ENCODE data around the gene TPT1.

TPT1 gene

DNA sequence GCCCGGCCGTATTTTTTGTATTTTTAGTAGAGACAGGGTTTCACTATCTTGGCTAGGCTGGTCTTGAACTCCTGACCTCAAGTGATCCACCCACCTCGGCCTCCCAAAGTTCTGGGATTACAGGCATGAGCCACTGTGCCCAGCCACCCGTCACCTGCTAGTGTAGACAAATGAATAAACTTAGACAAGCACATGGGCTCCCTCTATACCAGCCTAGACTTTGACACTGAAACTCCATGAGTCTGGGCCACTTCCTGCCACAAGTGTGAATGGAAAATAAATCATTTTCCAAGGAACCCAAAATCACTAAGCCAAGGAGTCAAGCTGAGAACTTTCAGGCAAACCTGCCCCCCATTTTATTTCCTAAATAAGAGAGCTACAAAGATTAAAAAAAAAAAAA is 27.0 kb upstream of the TPT1 start:
- Mint-ChIP-seq H3K36me3 (ENCODE audit: low read depth) (peaks cover 46% of the 10 kb centered on the region), H3K9me3 (peaks cover 12% of the 10 kb centered on the region), H3K27me3 (ENCODE audit: low read depth, poor library complexity) (no peaks in the 10 kb centered on the region), H3K4me3 (no peak overlapping the region), H3K4me1 (peaks cover 45% of the 10 kb centered on the region), H3K27ac (peak overlapping the region; percentile 80)
- DNase-seq, result no peak
- TF ChIP-seq, protein P1, sequence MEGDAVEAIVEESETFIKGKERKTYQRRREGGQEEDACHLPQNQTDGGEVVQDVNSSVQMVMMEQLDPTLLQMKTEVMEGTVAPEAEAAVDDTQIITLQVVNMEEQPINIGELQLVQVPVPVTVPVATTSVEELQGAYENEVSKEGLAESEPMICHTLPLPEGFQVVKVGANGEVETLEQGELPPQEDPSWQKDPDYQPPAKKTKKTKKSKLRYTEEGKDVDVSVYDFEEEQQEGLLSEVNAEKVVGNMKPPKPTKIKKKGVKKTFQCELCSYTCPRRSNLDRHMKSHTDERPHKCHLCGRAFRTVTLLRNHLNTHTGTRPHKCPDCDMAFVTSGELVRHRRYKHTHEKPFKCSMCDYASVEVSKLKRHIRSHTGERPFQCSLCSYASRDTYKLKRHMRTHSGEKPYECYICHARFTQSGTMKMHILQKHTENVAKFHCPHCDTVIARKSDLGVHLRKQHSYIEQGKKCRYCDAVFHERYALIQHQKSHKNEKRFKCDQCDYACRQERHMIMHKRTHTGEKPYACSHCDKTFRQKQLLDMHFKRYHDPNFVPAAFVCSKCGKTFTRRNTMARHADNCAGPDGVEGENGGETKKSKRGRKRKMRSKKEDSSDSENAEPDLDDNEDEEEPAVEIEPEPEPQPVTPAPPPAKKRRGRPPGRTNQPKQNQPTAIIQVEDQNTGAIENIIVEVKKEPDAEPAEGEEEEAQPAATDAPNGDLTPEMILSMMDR (IDR thresholded peaks at IDR 0.05), result no peak

DNA sequence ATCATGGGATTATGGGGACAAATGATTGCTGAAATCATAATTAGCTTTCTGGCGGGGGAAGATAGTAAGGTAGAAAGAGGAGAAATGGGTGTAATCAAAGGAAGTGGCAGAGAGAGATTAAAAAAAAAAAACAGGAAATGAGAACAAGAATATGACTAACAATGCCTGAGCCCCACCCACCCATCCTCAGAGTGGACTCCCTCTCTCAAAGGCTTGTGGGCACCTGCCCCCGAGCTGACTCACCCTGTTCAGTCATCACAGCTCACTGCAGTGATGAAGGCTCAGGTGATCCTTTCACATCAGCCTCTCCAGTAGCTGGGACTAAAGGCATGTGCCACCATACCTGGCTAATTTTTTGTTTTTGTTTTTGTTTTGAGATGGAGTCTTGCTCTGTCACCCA is 26.4 kb upstream of the TPT1 start:
- Mint-ChIP-seq H3K27me3 (ENCODE audit: low read depth, poor library complexity) (no peaks in the 10 kb centered on the region), H3K4me1 (peaks cover 39% of the 10 kb centered on the region), H3K4me3 (no peak overlapping the region), H3K9me3 (peaks cover 18% of the 10 kb centered on the region), H3K36me3 (ENCODE audit: low read depth) (peaks cover 53% of the 10 kb centered on the region), H3K27ac (no peak overlapping the region)
- no peak for DNase-seq
- TF ChIP-seq, protein P1 (IDR thresholded peaks at IDR 0.05), result no peak

DNA sequence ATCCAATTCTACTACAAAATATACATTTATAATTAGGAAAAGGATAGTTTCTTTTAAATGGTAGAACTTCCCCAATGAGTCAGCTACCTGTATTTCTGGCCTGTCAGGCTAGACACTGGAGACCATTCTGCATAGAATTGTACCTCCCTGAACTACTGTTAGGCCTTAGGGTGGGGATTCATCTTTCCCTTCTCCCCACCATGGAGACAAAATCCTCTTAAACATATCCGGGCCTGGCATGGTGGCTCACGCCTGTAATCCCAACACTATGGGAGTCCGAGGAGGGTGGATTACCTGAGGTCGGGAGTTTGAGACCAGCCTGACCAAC is 24.5 kb upstream of the TPT1 start:
- Mint-ChIP-seq H3K4me3 (no peak overlapping the region), H3K36me3 (ENCODE audit: low read depth) (peaks cover 63% of the 10 kb centered on the region), H3K27ac (no peak overlapping the region), H3K4me1 (peaks cover 23% of the 10 kb centered on the region), H3K27me3 (ENCODE audit: low read depth, poor library complexity) (peaks cover 2% of the 10 kb centered on the region), H3K9me3 (peaks cover 26% of the 10 kb centered on the region)
- DNase-seq, result no peak
- TF ChIP-seq, protein P1 (IDR thresholded peaks at IDR 0.05), result no peak

DNA sequence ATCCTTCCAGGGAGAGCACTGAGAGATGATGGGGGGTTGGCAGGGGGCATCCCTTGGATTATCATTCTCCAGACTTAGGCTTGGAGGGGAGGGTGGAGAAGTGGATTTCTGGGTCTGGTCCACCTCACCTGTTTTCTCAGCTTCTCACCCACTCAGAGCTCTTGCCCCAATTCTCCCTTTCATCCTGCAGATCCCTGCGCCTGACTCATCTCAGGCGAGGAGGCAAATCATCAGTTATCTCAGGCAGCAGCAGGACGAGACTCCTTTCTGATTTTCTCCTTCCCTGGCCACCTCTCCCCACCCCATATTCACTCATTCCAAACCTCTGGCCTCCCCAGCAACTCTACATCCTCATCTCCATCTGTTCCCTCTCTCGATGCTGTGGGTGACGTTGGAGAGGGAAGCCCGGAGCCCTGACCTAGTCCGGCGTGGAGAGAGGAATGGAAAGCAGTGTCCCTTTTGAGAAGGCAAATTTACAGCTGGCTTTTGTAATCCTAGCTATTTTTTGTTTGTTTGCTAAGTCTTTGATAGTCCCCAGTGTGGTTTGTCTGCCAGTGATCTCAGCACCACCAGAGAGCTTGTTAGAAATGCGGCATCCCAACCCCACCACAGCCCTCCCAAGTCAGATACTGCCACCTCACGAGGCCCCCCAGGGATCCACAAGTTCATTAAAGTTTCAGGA is 24.0 kb upstream of the TPT1 start:
- H3K36me3 Mint-ChIP-seq (ENCODE audit: low read depth), result peaks cover 66% of the 10 kb centered on the region
- H3K4me1 Mint-ChIP-seq, result peaks cover 23% of the 10 kb centered on the region
- DNase-seq, result no peak
- no peak overlapping the region for H3K4me3 Mint-ChIP-seq
- peaks cover 2% of the 10 kb centered on the region for H3K27me3 Mint-ChIP-seq (ENCODE audit: low read depth, poor library complexity)
- TF ChIP-seq, protein P1 (IDR thresholded peaks at IDR 0.05), result no peak
- no peak overlapping the region for H3K27ac Mint-ChIP-seq
- H3K9me3 Mint-ChIP-seq, result peaks cover 26% of the 10 kb centered on the region

DNA sequence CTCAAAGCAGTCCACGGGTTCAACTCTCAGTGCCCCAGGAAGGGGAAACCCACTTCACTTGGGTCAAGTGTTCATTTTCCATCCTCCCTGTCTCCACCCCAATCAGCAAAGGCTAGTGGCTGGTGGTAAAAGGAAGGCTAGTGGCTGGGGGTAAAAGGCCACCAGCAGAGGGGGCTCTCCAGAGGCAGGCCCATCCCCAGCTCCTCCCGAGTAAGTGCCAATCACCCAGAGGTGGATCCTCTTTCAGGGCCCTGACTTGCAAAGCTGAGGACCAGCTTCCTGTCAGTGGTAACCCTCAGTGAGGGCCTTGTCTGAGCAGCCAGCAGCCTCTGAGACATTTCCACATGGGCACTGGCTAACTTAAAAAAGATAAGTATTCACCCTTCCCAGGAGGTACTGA is 22.0 kb upstream of the TPT1 start:
- H3K4me1 Mint-ChIP-seq, result peaks cover 8% of the 10 kb centered on the region
- H3K36me3 Mint-ChIP-seq (ENCODE audit: low read depth), result peaks cover 69% of the 10 kb centered on the region
- DNase-seq, result no peak

More for the DNA sequence above, 22.0 kb upstream of the TPT1 start:
- Mint-ChIP-seq H3K4me3 (no peak overlapping the region), H3K27me3 (ENCODE audit: low read depth, poor library complexity) (peaks cover 2% of the 10 kb centered on the region), H3K27ac (no peak overlapping the region), H3K9me3 (peaks cover 26% of the 10 kb centered on the region)
- TF ChIP-seq, protein P1 (IDR thresholded peaks at IDR 0.05), result no peak

All from nephron progenitor cell (in vitro differentiated cells).